GF-D8 (cell line): ENCODE data around the gene CACNG4.

ENCODE experiments used
- DNase-seq: peaks from one replicate; lab custom pipeline; 2025; lab: John Stamatoyannopoulos, UW

Gene CACNG4

DNA sequence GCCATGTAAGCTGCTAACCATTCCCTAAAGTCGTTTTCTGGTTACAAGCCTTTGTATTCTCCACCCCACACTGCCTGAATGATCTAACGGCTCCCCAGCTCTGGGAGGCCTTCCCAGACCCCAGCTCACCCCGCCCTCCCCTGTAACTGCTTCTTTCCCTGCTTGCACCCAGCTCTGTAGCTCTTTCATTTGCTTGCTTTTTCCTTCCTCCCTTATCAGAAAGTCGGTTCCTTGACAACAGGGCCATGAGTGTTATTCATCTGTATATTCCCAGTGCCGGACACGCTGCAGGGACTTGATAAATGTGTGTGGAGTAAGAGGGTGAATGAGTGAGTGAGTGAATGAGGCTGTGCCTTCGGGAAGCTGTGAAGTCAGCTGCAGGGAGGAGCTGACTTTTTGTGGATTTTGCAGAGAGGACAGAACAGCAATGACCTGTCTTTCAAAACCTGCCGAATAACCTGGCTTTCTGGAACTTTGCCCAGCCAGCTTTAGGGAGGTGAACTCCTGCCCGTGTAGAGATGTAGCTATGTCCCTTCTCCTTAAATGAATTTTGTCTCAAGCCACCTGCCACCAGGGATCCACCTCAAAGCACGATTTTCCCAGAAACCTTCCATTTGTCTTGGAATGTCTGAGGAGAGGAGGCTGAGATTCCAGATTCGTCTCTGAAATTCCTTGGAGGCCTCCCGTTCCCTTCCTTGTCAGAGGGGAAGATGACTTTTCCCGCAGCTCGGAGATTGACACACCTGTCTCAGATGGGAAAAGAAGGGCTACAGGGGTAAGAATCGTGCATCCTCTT lies 20.0 kb upstream of the CACNG4 start:
- no peak for DNase-seq

DNA sequence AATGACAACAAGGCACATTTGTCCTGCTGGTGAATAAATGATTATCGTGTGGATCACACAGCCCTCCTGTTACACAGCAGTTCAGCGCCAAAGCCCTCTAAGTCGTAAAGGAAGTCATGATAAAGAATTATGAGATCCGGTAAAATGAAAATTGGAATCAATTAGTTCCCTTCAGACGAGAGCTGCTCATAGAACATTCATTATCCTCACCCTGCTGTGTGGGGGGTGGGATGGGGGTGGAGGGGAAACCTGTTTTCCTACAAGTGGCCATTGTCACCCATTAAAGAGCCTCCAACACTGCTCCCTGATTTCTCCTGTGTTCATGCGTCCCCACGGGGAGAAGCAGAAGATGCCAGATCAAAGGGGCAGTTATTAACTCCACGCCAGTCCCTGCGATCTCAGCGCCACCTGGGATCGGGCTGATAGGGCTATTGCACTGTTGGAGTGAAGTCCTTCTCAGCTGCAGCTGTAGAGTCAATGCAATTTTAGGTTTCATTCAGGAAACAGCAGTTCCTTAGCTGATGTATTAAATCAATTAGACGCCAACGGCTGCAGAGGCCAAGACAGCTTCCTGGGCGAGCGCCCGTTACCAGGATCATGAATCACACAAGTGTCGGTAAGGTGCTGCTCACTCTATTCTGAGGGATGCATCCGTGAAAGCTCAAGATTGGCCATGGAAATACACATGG lies 19.2 kb upstream of the CACNG4 start:
- DNase-seq = no peak

DNA sequence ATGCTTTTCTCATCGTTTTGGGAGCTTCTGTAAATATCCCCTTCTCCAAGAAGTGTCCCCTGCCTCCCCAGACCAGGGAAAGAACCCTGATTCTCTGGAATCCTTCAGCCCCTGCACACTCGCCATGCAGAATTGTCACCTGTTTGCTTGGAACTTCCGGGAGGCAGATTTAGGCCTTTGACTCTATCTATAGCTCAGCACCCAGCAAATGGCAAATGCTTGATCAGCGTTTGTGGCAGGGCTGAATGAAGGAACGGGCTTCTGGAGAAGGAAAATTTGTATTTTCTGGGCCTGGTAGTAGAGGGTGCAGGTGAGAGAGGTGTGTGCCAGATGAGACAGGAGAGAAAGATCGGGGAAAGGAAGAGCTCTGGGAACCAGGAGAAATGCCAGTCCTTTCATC lies 18.3 kb upstream of the CACNG4 start:
- DNase-seq = no peak

DNA sequence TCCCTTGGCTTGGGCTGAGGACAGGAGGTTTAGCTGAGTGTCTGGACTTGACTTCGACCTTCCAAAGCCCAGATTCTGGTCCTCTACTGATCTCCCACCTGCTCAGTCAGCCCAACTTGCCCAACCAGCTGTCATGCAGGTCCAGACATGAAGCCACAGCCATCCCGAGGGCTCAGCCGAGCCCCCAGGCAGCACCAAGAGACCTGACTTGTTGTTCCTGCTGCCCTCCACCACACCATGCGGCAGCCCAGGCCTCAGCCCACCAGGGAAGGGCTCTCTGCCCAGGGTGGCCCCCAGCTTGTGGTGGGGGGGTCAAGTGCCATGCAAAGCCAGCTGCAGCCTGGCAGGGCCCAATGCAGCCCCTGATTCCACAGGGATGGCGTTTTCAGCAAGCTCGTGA lies 17.2 kb upstream of the CACNG4 start:
- DNase-seq = no peak

DNA sequence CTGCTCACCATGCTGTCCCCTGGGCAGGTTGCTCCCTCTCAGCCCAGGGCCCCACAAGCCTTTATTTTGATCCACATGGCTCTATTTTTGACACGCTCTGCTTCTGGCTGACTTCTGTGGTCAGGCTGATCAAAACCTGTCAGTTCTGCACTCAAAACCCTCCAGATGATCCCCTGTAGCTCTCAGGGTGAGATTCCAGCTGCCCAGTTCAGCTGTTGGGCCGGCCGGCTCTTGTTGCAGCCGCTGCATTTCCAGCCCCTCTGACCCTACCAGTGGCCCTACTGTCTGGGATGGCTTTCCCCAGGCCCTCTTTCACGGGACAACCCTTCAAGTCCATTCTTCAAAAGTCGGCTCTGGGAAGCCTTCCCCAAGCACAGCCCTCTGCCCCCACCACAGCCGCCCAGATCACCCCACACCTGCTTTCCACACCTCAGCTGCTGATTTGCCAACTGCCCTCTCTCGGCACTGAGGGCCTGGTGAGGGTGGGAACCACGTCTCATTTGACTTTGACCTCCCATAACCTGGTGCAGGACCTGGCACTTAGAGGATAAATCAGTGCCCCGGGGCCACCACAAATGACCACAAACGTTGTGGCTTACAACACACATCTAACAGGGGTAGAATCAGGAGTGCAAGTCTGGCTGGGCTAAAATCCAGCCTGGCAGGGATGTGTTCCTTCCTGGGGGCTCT lies 16.3 kb upstream of the CACNG4 start:
- no peak for DNase-seq

DNA sequence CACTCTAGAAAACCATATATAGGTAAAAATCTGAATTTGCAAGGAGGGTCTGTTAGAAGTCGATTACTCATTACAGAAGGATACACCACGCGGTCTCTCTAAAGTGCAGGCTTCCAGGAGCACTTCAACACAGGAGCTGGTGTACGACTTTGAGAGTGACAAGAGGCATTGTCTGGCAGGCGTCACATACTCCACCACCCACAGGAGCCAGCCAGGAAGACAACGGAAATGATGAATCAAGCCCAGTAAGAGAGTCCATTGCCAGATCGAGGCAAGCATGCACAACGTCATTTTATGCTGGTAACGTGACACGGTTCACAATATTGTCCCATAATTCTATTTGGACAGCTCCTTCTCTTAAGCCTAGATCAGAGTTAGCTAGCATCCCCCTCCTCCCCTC lies 15.0 kb upstream of the CACNG4 start:
- no peak for DNase-seq

DNA sequence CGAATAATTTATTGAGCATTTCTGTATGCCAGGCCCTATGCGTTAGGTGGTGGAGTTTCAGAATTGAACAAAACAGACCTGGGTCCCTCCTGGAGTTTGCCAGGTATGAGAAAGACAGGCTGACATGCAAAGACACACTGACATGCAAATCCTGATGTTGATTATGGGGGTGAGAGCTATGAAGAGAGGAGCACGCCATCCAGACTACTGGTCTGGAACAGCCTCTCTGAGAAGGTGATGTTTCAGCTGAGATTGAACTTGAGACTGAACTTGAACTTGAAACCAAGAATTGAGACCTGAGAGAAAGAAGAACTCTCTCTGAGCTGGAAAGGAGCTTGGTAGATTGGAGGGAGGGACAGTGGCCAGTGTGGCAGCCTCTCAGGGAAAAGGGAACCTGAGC lies 14.2 kb upstream of the CACNG4 start:
- DNase-seq = no peak

DNA sequence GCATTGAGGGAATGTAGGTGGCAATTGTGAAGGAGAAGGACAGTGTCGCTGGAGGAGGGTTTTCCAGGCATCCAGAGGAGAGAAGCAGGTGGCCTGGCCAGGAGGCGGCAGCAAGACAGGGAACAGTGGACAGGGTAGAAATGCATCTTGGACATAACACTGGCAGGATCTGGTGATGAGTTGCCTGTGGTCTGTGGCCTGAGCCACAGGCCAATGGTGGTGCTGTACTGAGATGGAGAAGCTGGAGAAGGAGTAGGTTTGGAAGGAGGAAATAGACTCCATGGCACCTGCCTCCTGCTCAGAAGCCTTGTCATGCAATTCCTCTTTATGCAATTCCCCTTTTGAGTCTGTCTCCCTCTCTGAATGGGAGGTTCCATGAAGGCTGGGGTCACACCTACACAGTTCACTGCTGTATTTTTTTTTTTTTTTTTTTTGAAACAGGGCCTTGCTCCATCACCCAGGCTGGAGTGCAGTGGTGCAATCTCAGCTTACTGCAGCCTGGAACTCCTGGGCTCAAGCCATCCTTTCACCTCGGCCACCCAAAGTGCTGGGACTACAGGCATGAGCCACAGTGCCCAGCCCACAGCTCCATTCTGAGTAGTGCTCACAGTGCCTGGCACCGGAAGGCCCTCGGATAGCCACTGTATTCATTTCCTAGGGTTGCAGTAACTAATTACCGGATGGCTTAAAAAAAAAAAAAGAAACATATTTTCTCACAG lies 13.5 kb upstream of the CACNG4 start:
- no peak for DNase-seq

DNA sequence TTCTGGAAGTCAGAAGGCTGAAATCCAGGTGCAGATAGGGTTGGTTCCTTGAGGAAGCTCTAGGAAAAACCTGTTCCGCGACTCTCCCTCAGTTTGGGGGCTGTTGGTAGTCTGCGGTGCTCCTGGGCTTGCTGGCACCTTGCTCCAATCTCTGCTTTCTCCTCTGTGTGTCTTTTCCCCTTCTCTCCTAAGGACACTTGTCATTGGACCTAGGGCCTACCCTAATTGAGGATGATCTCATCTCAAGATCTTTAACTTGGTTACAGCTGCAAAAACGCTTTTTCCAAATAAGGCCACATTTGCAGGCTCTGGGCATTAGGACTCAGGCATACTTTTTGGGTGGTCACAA lies 12.9 kb upstream of the CACNG4 start:
- no peak for DNase-seq

DNA sequence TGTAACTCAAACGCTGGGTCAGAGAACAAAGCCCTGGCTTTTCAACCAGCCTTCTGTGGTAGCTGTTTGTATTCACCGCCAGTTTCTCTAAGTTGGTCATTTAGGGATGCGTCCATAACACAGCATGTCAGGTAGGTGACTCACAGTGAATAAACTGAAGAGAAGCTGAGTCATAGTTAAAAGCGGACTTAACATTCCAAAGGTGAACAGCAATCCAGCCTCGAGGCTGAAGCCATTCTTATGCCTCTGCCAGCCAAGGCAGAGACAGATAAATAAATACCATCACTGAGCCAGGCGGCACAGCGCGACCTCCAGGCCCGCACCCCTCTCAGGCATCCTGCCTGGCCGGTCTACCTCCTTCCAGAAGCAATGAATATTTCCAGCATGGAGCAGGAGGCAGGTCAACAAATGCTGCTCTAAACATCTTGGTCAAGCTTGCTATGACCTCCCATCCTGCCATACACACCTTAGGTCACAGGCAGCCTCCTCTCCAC lies 12.4 kb upstream of the CACNG4 start:
- no peak for DNase-seq

DNA sequence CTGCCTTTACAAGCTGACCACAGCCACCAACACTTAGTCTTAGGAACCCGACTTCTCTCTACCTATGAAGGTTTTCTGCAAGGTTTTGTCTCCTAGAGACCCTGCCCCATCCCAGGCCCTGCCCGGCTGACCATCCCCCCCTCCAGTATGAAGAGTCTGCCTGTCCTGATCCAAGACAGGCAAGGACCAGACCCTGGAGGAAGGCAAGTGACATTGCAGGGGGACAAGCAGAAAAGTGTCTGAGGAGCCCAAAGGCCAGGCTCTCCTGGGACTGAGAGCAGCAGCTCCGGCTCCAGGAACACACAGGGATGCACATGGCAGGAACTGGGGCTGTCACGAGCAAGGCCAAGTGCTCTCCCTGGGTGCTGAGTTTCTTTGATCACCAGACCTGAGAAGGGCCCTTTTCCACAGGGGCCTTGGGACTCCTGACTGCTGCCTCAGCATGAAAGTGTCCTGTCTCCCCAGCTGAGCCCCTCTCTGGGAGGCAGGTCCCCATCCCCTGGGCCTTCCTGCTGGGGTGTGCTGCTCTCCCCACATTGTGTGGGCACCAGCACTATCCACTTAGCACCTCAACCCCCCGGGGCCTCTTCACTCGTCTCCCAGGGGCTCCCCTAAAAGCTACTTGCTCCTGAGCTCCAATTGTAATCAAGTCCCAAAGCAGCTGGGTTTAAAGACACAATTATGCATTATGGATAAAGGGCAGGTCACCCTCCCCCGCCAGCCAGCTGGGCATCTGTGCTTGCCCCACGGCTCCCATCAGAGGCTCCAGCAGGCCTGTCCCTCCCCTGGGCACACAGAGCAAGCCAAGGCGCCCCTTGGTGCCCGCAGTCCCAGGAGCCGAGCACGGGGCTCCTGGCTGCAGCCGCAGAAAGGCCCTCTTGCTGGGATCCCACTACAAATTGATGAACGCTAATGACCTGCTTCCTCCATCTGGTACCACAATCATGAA lies 11.6 kb upstream of the CACNG4 start:
- DNase-seq = no peak

DNA sequence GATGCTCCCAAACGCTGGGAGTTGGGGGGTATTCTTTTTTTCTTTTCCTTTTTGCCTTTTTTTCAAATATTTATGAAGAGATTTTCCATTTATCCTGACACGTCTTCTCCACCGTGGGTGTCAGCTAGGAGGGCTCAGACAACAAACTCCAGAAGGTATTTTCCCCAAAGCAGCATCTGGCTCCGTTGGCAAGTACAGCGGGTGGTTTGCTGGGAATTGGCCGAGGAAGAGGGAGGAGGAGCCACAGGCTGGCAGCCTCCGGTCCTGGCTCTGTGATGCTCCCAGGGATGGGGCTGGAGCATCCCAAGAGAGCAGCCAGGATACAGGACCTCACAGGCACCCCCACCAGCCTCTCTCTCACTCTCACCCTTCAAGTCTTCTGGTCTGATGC lies 10.9 kb upstream of the CACNG4 start:
- no peak for DNase-seq

DNA sequence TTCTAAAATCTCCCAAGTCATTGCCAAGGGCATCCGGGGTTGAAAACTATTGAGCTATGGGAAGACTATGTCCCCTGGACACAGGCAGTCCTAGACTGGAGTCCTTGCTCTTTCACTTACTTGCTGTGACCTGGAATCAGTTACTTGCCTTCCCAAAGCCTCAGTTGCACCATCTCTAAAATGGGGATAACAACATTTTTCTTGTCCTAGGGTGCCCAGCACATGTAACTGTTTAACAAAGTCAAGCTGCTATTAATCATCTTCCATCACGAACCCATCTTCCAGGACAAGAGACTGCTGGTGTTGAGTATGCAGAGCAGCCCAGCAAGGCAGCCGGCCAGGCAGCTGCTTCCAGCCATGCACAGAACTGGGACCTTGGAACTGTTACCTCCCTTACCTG lies 9.9 kb upstream of the CACNG4 start:
- no peak for DNase-seq

DNA sequence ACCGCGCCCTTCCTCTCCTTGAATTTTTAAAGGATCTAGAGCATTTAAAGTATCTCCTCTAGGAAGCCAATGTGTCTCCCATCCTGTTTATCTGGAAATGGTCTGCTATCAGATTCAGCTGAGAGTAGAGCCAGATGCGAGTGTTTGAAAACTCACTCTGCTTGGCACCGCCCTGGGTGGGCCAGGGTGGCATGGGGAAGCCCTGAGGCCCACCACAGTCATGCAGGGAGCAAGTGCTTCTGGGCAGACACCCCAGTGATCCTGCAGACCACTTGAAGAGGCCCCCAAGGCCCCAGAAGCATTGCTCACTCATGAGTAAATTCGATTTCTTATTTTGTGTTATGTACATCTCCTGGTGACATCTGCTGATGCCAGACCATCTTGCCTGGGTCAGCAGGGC lies 8.7 kb upstream of the CACNG4 start:
- DNase-seq = no peak

DNA sequence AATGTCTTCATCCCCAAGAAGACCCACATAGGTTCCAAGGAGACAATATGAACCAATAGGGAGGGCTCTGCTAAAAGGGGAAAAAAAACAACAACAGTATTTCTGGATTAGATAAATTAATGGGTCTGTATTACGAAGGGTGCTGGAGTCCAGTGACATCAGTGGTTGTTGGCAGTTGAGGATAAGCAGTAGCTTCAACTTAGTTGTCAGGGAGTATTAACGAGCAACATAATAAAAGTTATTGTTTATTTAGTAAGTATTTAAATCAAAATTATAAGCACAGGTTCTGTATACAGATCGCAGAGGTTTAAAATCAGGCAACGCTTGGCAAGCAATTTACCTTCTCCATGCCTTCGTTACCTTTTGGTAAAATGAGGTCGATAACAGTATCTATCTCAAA lies 7.6 kb upstream of the CACNG4 start:
- DNase-seq = no peak

DNA sequence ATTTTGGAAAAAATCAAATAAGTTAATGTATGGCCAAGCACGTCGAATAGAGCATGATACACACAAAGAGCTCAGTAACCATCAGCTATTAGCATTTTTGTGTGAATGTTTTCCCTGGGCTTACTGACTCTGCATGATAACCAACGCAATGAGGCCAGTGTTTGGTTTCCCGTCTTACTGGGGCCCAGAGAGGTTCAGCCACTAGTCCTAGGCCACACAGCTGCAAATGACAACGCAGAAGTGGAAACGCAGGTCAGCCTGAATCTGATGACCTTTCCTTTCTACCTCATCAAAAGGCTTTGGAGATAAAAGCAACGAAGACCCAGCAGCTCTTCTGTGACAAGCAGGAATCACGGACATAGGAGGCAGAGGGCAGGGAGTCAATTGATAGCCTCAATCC lies 7.2 kb upstream of the CACNG4 start:
- no peak for DNase-seq

DNA sequence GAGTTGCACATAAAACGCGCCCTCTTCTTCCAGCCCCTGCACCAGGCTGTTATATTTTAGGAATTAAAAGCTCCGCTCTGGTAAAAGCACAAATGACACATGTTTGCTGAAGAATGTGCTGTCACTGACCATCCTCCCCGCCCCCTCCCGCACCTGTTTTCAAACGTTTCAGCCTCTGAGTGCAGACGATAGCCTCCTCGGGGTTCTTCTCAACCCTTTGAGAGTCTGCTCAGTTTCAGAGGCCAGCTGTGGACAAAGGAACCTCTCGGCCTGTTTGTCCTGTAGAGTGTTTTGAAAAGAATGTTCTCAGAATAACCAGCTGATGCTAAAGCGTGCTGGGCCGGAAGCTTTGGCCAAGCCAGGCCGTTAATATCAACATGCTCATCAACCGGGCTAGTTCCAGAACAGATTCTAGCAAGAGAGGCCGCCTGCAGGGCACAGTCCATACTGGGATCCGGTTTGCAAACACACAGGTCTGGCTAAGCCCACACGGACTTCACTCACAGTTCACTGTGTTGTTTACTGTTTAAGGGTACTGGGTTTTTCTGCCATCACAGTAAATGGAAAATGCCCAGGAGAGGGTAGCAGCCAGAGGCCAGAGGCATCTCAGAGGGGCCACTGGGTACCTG lies 6.4 kb upstream of the CACNG4 start:
- no peak for DNase-seq

DNA sequence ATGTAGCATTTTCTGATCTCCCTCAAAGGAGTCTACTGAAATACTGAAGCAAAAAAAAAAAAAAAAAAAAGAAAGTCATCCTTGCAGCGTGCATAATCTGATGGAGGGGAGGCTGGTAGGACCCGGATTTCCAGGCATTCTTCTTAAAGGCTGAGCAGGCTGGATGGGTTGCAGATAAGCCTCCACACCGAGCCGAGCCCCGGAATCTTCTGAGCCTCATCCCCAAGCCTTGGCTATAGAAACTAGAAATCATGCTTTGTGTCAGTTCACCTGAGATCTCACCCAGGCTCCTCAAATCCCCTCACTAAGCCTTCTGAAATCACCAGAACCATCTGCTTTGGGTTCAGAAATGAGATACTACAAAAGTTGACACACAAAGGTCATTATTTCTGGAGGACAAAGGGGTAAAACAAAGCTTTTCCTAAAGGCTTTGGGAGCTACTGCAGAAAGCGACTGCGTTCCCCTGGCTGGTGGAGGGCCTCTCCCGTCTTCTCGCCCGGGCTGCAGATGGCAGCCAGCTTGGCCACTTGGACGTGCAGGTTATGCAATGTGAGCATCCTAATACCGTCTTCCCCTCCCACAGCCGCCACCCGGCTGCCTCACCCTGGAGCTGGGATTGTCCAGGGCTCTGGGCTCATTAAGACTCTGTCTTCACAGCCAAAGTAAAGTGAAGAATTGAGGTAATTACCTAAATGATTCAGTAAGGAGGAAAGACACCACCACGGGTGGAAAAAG lies 4.7 kb upstream of the CACNG4 start:
- DNase-seq = no peak

DNA sequence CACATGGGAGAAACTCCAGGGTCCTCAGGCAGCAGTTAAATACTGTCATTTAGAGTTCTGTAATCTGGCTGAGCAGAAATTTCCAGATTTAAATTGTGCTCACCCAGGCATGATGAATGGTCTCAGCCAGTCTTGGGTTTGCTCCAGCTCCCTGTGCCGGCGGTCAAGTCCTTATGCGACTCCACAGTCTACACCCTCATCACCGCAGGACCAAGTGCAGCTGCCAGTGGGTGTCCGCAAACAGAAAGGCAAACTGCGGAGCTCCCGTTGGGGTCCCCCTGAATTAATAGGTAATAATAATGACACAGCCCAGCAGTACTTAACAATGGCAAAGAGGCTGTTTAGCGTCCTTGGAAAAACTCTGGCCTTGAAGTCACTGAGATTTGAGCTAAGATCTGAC lies 3.9 kb upstream of the CACNG4 start:
- DNase-seq = no peak

DNA sequence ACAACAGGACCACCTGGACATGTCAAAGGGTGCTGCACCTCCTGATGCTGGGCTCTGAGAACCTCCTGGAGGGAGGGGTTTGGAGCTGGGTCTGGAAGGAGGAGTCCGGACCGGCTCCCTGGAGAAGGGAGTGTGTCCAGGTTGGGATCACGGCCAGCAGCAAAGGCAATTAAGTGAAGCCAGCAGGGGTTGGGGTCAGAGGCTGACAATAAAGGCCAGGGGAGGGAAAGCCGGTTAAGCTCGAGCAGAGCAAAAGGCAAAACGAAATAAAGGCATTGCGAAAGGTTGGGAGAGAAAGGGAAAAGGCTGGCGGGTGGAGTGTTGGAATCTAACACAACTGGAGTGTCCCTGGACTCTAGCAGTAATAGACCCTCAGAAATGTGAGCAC lies 992 bp upstream of the CACNG4 start:
- DNase-seq = no peak
